ENCODE measurements around the gene SHISA5.
"Not testable (repeated sequence)": the region's sequence is repeated elsewhere in the genome, so short reads cannot be mapped to it uniquely, and the experiment has no call there.

SHISA5 gene

GRCh38 chr3:48477959-48478520 lies 25.9 kb downstream of the SHISA5 start:
- no peak for ATAC-seq
- no peak for TF ChIP-seq TCF4 (CRISPR knock-in tag; IDR thresholded peaks at IDR 0.05; ENCODE audit: borderline replicate concordance)
- TF ChIP-seq OSR1 (CRISPR knock-in tag; IDR thresholded peaks at IDR 0.05): no peak
- TF ChIP-seq ZNF8 (CRISPR knock-in tag; IDR thresholded peaks at IDR 0.05): no peak
- no peak for TF ChIP-seq ISL1 (CRISPR knock-in tag; IDR thresholded peaks at IDR 0.05)
- TF ChIP-seq BACH2 (CRISPR knock-in tag; IDR thresholded peaks at IDR 0.05; ENCODE audit: borderline replicate concordance): no peak
- TF ChIP-seq CREB5 (CRISPR knock-in tag; IDR thresholded peaks at IDR 0.05; ENCODE audit: low read depth): no peak
- no peak for TF ChIP-seq TOX (CRISPR knock-in tag; IDR thresholded peaks at IDR 0.05; ENCODE audit: borderline replicate concordance)
- no peak for TF ChIP-seq ZFP3 (CRISPR knock-in tag; IDR thresholded peaks at IDR 0.05)
- TF ChIP-seq ZNF565 (CRISPR knock-in tag; conservative IDR thresholded peaks at IDR 0.05; ENCODE audit: low read depth): no peak
- TF ChIP-seq ZC3H10 (CRISPR knock-in tag; IDR thresholded peaks at IDR 0.05): no peak
- TF ChIP-seq PPARA (CRISPR knock-in tag; IDR thresholded peaks at IDR 0.05; ENCODE audit: borderline replicate concordance): no peak
- TF ChIP-seq CSRNP3 (CRISPR knock-in tag; IDR thresholded peaks at IDR 0.05): no peak

- no peak for ATAC-seq
- TF ChIP-seq PATZ1 (CRISPR knock-in tag; IDR thresholded peaks at IDR 0.05; ENCODE audit: borderline replicate concordance): no peak
- no peak for TF ChIP-seq SNAI2 (CRISPR knock-in tag; IDR thresholded peaks at IDR 0.05)
These were observed 27.4 kb downstream of the SHISA5 start for GRCh38 chr3:48476426-48477053.

- no peak for ATAC-seq
- TF ChIP-seq PATZ1 (CRISPR knock-in tag; IDR thresholded peaks at IDR 0.05; ENCODE audit: borderline replicate concordance): 0 out of 2 replicates have a peak, but pooled peaks have one; percentile 11
- TF ChIP-seq BACH2 (CRISPR knock-in tag; IDR thresholded peaks at IDR 0.05; ENCODE audit: borderline replicate concordance): no peak
These were observed 28.8 kb downstream of the SHISA5 start for GRCh38 chr3:48475188-48475587.

GRCh38 chr3:48474619-48475018 lies 29.4 kb downstream of the SHISA5 start:
- TF ChIP-seq OSR1 (CRISPR knock-in tag; IDR thresholded peaks at IDR 0.05): no peak
- TF ChIP-seq ZC3H10 (CRISPR knock-in tag; IDR thresholded peaks at IDR 0.05): no peak
- TF ChIP-seq RARB (CRISPR knock-in tag; IDR thresholded peaks at IDR 0.05): no peak
- no peak for TF ChIP-seq TOX (CRISPR knock-in tag; IDR thresholded peaks at IDR 0.05; ENCODE audit: borderline replicate concordance)
- no peak for TF ChIP-seq ESRRG (CRISPR knock-in tag; IDR thresholded peaks at IDR 0.05)
- no peak for TF ChIP-seq ISL1 (CRISPR knock-in tag; IDR thresholded peaks at IDR 0.05)
- no peak for TF ChIP-seq POU6F1 (CRISPR knock-in tag; IDR thresholded peaks at IDR 0.05; ENCODE audit: borderline replicate concordance, low read depth)
- no peak; the same call in 1 of the 2 replicates for TF ChIP-seq PATZ1 (CRISPR knock-in tag; IDR thresholded peaks at IDR 0.05; ENCODE audit: borderline replicate concordance)
- TF ChIP-seq ZNF565 (CRISPR knock-in tag; conservative IDR thresholded peaks at IDR 0.05; ENCODE audit: low read depth): no peak
- TF ChIP-seq TCF4 (CRISPR knock-in tag; IDR thresholded peaks at IDR 0.05; ENCODE audit: borderline replicate concordance): no peak
- TF ChIP-seq ZNF70 (CRISPR knock-in tag; IDR thresholded peaks at IDR 0.05): no peak
- TF ChIP-seq ZFP30 (CRISPR knock-in tag; IDR thresholded peaks at IDR 0.05): no peak
- TF ChIP-seq GLIS3 (CRISPR knock-in tag; IDR thresholded peaks at IDR 0.05): no peak
- TF ChIP-seq CREB5 (CRISPR knock-in tag; IDR thresholded peaks at IDR 0.05; ENCODE audit: low read depth): no peak
- no peak for TF ChIP-seq CSDC2 (CRISPR knock-in tag; IDR thresholded peaks at IDR 0.05)
- TF ChIP-seq SNAI2 (CRISPR knock-in tag; IDR thresholded peaks at IDR 0.05): no peak
- no peak for TF ChIP-seq ZFP3 (CRISPR knock-in tag; IDR thresholded peaks at IDR 0.05)
- ATAC-seq: no peak

- ATAC-seq: not testable (repeated sequence)
These were observed 29.9 kb downstream of the SHISA5 start for GRCh38 chr3:48474031-48474430.

Data from SK-N-SH treated with all-trans-retinoic acid at 6 μM for 48 hours (cell line).